ENCODE results near the gene NEO1.

The NEO1 gene

DNA sequence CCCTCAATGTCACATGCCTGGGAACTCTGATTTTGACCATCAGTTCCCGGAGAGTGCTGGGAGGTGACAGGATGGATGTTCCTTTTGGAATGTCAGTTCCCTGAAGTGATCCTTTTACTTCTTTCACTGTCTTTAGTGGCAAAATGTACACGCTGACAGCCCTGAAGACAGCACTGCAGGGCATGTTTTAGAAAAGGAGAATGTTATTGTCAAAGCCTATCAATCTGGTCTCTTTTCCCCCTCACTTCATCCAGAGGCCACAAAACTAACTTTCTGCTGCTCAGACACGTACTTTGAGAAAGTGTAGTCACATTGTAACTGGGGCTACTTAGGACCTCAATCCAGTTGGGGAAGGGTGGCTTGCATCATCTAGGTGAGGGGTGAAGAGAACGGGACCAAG is 14.0 kb upstream of the NEO1 start:
- Histone ChIP-seq H3K9me3 (ENCODE audit: low read depth, low read length) (no peaks in the 10 kb centered on the region), H3K36me3 (ENCODE audit: insufficient read depth, low read length) (no peaks in the 10 kb centered on the region), H3K4me3 (no peak overlapping the region), H3K27ac (no peak overlapping the region), H3K9ac (ENCODE audit: insufficient read length) (no peak overlapping the region)
- TF ChIP-seq POLR2AphosphoS5 (IDR thresholded peaks at IDR 0.05; ENCODE audit: borderline replicate concordance, low read depth, low read length) (no peak), EZH2 (IDR thresholded peaks at IDR 0.05) (no peak), FOXP2 (optimal IDR thresholded peaks at IDR 0.05; ENCODE audit: control extremely low read depth, extremely low read length, insufficient read depth) (no peak)
- DNase-seq (ENCODE audit: low read depth, low spot score) = no peak

DNA sequence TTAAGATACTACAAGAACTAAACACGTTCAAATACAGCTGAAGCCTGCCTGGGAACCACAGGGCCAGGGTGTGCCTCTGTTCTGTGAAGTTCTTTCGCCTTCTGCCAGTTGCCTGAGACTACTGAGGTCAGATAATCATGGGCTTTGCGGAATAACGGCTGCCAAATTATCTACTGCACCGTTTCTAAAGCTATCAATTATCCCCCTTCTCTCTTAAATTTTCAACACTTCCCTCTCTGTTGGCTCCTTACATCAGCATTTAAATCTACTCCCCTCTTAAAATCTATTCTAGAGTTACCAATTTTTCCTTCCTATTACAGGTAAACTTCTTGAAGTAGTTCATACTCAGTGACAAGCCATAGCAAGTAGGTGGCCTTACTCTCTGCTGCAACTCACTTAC is 6.2 kb upstream of the NEO1 start:
- TF ChIP-seq FOXP2 (optimal IDR thresholded peaks at IDR 0.05; ENCODE audit: control extremely low read depth, extremely low read length, insufficient read depth) (no peak), POLR2AphosphoS5 (IDR thresholded peaks at IDR 0.05; ENCODE audit: borderline replicate concordance, low read depth, low read length) (no peak), EZH2 (IDR thresholded peaks at IDR 0.05) (no peak)
- no peak overlapping the region for H3K4me3 ChIP-seq
- no peak overlapping the region for H3K27ac ChIP-seq
- no peaks in the 10 kb centered on the region for H3K36me3 ChIP-seq (ENCODE audit: insufficient read depth, low read length)
- no peak overlapping the region for H3K9ac ChIP-seq (ENCODE audit: insufficient read length)
- no peaks in the 10 kb centered on the region for H3K9me3 ChIP-seq (ENCODE audit: low read depth, low read length)
- DNase-seq (ENCODE audit: low read depth, low spot score) = no peak

DNA sequence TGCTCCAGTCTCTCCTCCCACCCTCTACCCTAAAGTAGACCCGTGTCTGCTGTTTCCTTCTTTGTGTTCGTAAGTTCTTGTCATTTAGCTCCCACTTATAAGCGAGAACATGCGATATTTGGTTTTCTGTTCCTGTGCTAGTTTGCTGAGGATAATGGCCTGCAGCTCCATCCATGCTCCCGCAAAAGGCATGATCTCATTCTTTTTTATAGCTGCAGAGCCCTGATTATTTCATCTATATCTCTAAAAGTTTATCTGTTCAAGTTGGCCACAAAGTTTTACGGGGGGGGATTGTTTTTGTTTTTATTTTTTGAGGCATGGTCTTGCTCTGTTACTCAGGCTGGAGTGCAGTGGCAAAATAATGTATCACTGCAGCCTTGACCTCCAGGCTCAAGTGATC is 4.4 kb upstream of the NEO1 start:
- H3K9ac ChIP-seq (ENCODE audit: insufficient read length) = no peak overlapping the region
- H3K36me3 ChIP-seq (ENCODE audit: insufficient read depth, low read length) = no peaks in the 10 kb centered on the region
- H3K9me3 ChIP-seq (ENCODE audit: low read depth, low read length) = no peaks in the 10 kb centered on the region
- H3K27ac ChIP-seq = no peak overlapping the region
- DNase-seq (ENCODE audit: low read depth, low spot score) = no peak
- TF ChIP-seq FOXP2 (optimal IDR thresholded peaks at IDR 0.05; ENCODE audit: control extremely low read depth, extremely low read length, insufficient read depth) = no peak
- no peak for TF ChIP-seq EZH2 (IDR thresholded peaks at IDR 0.05)
- no peak for TF ChIP-seq POLR2AphosphoS5 (IDR thresholded peaks at IDR 0.05; ENCODE audit: borderline replicate concordance, low read depth, low read length)
- no peak overlapping the region for H3K4me3 ChIP-seq

DNA sequence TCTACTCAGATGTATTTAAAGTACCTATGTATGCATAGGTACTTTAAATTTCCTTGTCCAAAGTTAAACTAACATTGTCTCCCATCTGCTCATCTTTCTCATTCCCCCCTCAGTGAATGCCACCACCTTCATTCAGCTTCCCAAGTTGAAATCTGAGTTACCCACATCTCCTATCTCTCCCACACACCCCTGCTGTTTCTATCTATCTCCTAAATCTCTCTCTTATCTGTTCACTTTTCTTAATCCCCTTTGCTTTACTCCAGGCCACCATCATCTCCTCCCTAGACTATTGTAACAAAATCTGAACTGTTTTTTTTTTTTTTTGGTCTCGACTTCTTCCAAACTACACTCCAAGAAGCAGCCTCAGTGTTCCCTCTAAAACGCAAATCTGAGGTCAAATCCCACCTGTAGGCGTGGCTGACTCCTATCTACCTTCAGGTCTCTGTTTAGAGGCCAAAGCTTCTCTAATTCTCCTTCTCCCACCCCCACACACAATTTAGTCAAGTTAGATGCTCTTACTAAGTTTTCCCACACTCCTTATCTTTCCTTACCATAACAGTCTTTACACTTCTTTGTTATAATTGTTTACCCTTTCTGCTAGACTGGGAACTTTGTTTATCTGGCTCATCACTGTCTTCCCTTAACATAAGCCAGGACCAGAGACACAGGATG is 3.5 kb upstream of the NEO1 start:
- Histone ChIP-seq H3K27ac (no peak overlapping the region), H3K36me3 (ENCODE audit: insufficient read depth, low read length) (no peaks in the 10 kb centered on the region), H3K4me3 (no peak overlapping the region), H3K9me3 (ENCODE audit: low read depth, low read length) (no peaks in the 10 kb centered on the region), H3K9ac (ENCODE audit: insufficient read length) (no peak overlapping the region)
- no peak for DNase-seq (ENCODE audit: low read depth, low spot score)
- no peak for TF ChIP-seq EZH2 (IDR thresholded peaks at IDR 0.05)
- TF ChIP-seq POLR2AphosphoS5 (IDR thresholded peaks at IDR 0.05; ENCODE audit: borderline replicate concordance, low read depth, low read length) = no peak
- no peak for TF ChIP-seq FOXP2 (optimal IDR thresholded peaks at IDR 0.05; ENCODE audit: control extremely low read depth, extremely low read length, insufficient read depth)

DNA sequence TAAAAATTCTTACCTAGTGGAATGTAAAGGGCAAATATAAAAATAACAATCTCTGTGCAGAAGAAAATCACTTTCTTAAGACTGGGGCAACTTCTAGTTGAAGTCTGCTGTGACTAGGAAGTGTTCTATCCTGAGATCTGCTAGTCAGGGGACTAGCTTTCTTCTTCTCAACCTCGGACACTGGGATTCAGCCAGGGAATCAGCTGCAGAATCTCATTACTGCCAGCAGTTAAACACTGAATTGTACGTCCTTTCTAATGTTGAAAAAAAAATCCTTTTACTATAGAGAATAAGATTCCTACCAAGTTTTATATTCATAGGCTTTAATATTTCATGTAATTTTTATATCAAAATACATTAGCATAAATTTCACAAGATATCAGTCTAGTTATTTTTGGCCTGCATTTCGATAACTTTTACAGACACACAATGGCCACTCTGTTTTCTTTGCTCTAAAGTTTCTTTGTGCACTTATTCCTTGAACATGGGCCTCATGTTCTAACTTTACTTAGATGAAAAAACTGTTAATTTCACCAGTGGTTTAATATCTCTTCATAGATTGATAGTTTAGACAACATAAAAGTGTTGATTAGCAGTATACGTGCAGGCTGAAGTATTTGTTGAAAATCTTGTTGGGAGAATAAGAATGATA is 2.6 kb upstream of the NEO1 start:
- H3K36me3 ChIP-seq (ENCODE audit: insufficient read depth, low read length) = no peaks in the 10 kb centered on the region
- H3K9me3 ChIP-seq (ENCODE audit: low read depth, low read length) = no peaks in the 10 kb centered on the region
- DNase-seq (ENCODE audit: low read depth, low spot score) = no peak
- TF ChIP-seq EZH2 (IDR thresholded peaks at IDR 0.05) (no peak), FOXP2 (optimal IDR thresholded peaks at IDR 0.05; ENCODE audit: control extremely low read depth, extremely low read length, insufficient read depth) (no peak), POLR2AphosphoS5 (IDR thresholded peaks at IDR 0.05; ENCODE audit: borderline replicate concordance, low read depth, low read length) (no peak)
- H3K27ac ChIP-seq = no peak overlapping the region
- no peak overlapping the region for H3K9ac ChIP-seq (ENCODE audit: insufficient read length)
- no peak overlapping the region for H3K4me3 ChIP-seq

DNA sequence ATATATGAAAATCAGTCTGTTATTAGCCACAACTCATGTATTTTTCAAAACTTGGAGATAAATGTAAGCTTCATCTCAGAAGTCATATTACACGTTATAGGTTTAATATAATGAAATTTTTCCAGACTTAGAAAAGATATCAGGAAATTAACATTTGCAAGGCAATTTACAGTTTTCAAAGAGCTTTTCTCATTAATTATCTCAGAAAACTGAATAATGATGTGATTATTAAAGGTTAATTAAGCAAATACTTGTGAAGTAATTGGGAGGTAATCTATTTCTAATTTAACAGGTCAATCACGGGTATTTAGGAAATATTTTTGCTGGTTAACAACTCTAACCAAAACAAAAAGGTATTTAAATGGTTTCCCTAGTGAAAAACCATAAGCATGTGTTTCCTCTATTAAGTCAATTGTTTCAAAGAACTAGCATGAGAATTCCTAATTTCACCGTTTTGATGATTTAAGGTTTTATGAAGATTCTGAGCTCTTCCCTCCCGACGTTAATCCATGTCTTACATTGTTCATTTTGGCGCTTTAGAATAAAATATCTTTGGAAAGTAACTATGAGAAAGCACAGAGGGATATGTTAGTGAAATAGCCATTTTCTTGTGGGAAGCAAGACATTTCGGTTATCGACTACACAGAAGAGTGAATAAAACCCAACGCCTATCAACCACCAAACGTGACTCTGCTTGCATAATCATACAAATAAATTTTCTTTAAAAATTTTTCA is 1.5 kb upstream of the NEO1 start:
- H3K36me3 ChIP-seq (ENCODE audit: insufficient read depth, low read length) = no peaks in the 10 kb centered on the region
- no peaks in the 10 kb centered on the region for H3K9me3 ChIP-seq (ENCODE audit: low read depth, low read length)
- H3K27ac ChIP-seq = no peak overlapping the region
- no peak for DNase-seq (ENCODE audit: low read depth, low spot score)
- no peak overlapping the region for H3K9ac ChIP-seq (ENCODE audit: insufficient read length)
- TF ChIP-seq EZH2 (IDR thresholded peaks at IDR 0.05) (no peak), POLR2AphosphoS5 (IDR thresholded peaks at IDR 0.05; ENCODE audit: borderline replicate concordance, low read depth, low read length) (no peak), FOXP2 (optimal IDR thresholded peaks at IDR 0.05; ENCODE audit: control extremely low read depth, extremely low read length, insufficient read depth) (no peak)
- peak overlapping the region; percentile 92 for H3K4me3 ChIP-seq

DNA sequence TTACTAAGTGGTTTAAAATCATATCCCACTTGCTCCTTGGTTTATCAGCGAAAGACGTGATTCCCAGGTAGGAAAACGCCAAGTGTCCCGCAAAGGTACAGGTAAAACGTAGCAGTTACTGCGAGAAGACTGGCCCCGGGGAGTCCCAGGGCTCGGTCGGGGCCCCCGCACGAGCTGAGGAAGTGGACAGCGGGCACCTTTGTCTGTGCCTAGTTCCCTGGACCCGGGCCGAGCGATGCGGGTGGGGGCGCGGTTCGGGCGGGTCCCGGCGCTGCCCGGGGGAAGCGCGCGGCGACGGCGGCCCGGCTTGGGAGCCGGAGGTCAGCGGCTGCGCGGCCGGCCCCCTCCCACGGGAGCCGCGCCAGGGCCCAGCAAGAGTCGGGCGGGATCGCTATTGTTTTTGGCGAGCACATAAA is 864 bp upstream of the NEO1 start:
- TF ChIP-seq EZH2 (IDR thresholded peaks at IDR 0.05) (no peak), POLR2AphosphoS5 (IDR thresholded peaks at IDR 0.05; ENCODE audit: borderline replicate concordance, low read depth, low read length) (no peak), FOXP2 (optimal IDR thresholded peaks at IDR 0.05; ENCODE audit: control extremely low read depth, extremely low read length, insufficient read depth) (no peak)
- Histone ChIP-seq H3K4me3 (peak overlapping the region; percentile 92), H3K27ac (no peak overlapping the region), H3K36me3 (ENCODE audit: insufficient read depth, low read length) (no peaks in the 10 kb centered on the region), H3K9ac (ENCODE audit: insufficient read length) (peak overlapping the region; percentile 82), H3K9me3 (ENCODE audit: low read depth, low read length) (no peaks in the 10 kb centered on the region)
- no peak for DNase-seq (ENCODE audit: low read depth, low spot score)

DNA sequence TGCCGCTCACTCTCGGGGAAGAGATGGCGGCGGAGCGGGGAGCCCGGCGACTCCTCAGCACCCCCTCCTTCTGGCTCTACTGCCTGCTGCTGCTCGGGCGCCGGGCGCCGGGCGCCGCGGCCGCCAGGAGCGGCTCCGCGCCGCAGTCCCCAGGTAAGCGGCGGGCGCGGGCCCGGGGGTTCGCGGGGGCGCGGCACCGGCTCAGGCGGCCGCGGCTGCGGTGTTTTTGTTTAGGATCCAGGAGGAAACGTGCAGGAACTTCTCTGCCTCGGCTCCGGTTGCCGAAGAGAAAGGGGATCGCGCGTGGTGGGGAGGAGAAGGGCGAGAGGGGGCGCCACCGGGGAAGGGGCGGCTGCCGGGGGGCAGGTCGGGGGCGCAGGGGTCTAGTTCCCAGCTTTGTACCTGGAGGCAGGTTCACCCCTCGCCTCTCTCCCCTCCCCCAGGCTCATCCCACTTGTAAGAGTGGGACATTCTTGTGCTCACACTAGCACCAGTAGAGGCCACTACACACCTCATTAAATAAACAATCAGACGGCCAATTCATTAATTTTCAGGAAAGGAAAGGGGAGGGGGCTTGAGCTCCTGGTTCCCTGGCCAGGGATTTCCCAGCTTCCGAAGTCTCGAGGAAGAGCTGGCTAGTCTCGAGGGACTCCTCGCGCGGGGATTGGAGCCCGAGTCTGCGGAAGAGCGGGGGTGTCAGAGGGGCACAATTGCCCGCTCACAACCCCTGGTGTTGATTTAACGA is 562 bp downstream of the NEO1 start:
- TF ChIP-seq POLR2AphosphoS5 (IDR thresholded peaks at IDR 0.05; ENCODE audit: borderline replicate concordance, low read depth, low read length) (no peak), FOXP2 (optimal IDR thresholded peaks at IDR 0.05; ENCODE audit: control extremely low read depth, extremely low read length, insufficient read depth) (no peak), EZH2 (IDR thresholded peaks at IDR 0.05) (no peak)
- peak overlapping the region; percentile 35 for H3K9ac ChIP-seq (ENCODE audit: insufficient read length)
- no peaks in the 10 kb centered on the region for H3K36me3 ChIP-seq (ENCODE audit: insufficient read depth, low read length)
- peak; percentile 3 for DNase-seq (ENCODE audit: low read depth, low spot score)
- no peak overlapping the region for H3K27ac ChIP-seq
- H3K9me3 ChIP-seq (ENCODE audit: low read depth, low read length) = no peaks in the 10 kb centered on the region
- H3K4me3 ChIP-seq = peak overlapping the region; percentile 83

Measured in SK-N-MC (cell line).